Placental pericyte (primary cell): ENCODE results near the gene IQCF5. TPM values are rescaled to one million over a fixed set of nuclear protein-coding genes. Genes with fewer than 3 reads are reported as not detected.

Experiments used
- small RNA-seq: library from RNA; depleted of rRNA; stranded (forward); fragments of <200 nt; gene quantifications from one replicate; pipeline ENCODE3, GENCODE V24; 2012; ENCODE audit warnings: low replicate concordance
- total RNA-seq: library from RNA; depleted of rRNA; stranded (reverse); fragments of >200 nt; gene quantifications from 2 replicates; pipeline ENCODE4 v1.2.3, GENCODE V29; 2012

IQCF5 gene
- not detected in 2 replicates for total RNA-seq

GRCh38 chr3:51875501-51875900 lies at the start of gene IQCF5:
Gene IQCF5 (minus strand): TSS chr3:51875601. CDS start chr3:51875531, 70 bp downstream.

DNA sequence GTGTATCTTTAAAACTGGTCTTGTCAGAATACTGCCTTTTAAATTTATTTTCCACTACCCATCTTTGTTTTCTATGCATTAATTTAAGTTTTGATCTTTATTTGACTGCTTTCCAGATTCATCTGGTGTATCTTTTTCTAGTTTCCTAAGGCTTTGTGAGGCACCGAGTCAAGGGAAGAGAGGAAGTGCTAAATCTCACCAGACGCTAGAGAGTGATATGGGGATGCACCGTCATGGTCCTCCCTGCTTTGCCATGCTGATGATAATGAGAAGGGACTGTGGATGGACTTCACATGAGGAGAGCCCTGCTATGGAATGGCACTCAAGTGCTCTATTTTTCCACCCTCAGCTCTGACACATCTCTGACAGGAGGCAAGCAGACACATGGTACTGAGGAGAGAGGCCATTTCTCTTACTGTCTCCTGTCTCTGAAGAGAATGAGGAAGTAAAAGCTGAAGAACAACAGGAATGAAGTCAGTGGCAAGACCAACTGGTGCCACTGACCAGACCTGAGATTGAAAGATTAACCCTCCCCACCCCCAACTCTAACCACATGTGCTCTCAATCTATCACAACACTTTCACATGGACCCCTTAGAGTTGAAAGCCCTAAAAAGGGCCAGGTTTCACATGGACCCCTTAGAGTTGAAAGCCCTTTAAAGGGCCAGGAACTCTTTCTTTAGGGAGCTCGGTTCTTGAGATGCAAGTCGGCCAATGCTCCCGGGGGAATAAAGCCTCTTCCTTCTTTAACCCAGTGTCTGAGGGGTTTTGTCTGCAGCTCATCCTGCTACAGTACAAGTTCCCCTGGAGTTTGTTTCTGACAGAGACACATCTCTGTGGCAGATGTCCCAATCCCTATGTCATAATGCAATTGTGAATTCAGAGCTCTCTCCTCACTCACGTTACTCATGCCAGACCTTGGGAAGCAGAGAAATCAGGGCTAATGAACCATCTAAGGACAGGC lies 14.4 kb downstream of the IQCF5 start, which contains the start of gene IQCF2:
TSS of gene IQCF2 (plus strand) at position 913 of the 963 bp plus-strand sequence. CDS start 52 bp downstream, outside the sequence.

Small RNA genes lying within 50 kb of the gene (small RNA-seq; reads per million reads assigned to genes)
- gene RN7SL504P, result not detected

Other genes starting within 250 kb of the IQCF5 start
- 42.1 and 51.4 TPM in 2 replicates for gene TEX264, start 204.3 kb downstream of the IQCF5 start, total RNA-seq
- gene GRM2, start 168.5 kb downstream of the IQCF5 start, total RNA-seq, result under 0.01 TPM in 1 of 2 replicates, not detected in the other
- gene IQCF6, start 96.4 kb downstream of the IQCF5 start, total RNA-seq, result not detected in 2 replicates
- not detected in 2 replicates for gene IQCF2, start 14.0 kb downstream of the IQCF5 start, total RNA-seq
- gene IQCF1, start 27.8 kb upstream of the IQCF5 start, total RNA-seq, result not detected in 2 replicates
- gene RRP9, start 66.3 kb upstream of the IQCF5 start, total RNA-seq, result 26.5 and 33.4 TPM in 2 replicates
- gene PARP3, start 66.8 kb upstream of the IQCF5 start, total RNA-seq, result 27.6 and 30.4 TPM in 2 replicates
- under 0.01 TPM in 1 of 2 replicates, not detected in the other for gene GPR62, start 79.8 kb upstream of the IQCF5 start, total RNA-seq
- gene PCBP4, start 91.9 kb upstream of the IQCF5 start, total RNA-seq, result 46.8 and 63.9 TPM in 2 replicates
- 24.1 and 29.1 TPM in 2 replicates for gene ABHD14B, start 98.4 kb upstream of the IQCF5 start, total RNA-seq
- gene ABHD14A, start 99.5 kb upstream of the IQCF5 start, total RNA-seq, result 11.3 and 16.6 TPM in 2 replicates
- 35.8 and 59.7 TPM in 2 replicates for gene ACY1, start 107.9 kb upstream of the IQCF5 start, total RNA-seq
- 771 and 1,601 TPM in 2 replicates for gene RPL29, start 120.3 kb upstream of the IQCF5 start, total RNA-seq
- gene DUSP7, start 181.0 kb upstream of the IQCF5 start, total RNA-seq, result 13.8 and 37.5 TPM in 2 replicates